ENCODE data around the gene TMEM239.
"Not testable (repeated sequence)": the region's sequence is repeated elsewhere in the genome, so short reads cannot be mapped to it uniquely, and the experiment has no call there.

Gene TMEM239

DNA sequence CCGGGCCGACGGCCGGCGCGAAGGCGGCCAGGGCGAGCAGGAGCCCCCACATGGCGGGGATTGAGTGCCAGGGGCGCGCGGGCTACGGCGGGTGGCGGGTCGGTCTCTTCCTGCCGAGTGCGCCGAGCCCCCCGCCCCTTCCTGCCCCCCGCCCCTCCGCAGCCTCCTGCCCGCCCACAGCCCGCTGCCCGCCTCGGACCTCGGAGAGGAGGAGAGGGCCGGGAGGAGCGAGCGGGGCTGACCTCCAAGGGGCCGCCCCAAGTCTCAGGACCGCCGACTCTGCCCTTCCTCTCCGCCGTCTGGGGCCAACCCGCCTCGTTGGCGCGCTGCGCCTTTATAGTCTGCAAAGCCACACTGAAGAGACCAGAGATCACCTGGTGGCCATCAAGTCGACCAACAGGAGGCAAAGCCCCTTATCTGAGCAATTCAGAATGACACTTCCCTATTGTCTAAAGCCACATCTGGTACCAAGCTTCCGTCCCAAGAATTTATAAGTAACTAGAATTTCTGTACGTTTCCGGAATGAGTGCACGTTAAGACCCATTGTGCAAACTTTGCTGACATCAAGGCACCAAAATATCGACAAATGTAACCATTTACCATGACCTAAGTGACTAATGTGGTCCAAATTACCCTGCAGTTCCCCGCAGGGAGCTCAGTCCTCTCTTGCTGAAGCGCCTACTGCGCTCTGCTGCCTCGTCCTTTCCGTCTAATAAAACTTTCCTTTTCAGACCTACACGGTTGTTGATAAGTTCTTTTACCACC lies 15.5 kb upstream of the TMEM239 start, which contains the start of gene CPXM1:
Gene CPXM1 (minus strand): TSS at position 107 of the 765 bp plus-strand sequence. CDS start 55 bp downstream, at position 52.
- TF ChIP-seq POLR2A (IDR thresholded peaks at IDR 0.05; ENCODE audit: low read depth, low read length) = no peak
- TF ChIP-seq TAF1 (IDR thresholded peaks at IDR 0.05; ENCODE audit: borderline replicate concordance, low read depth, low read length) = no peak
- DNase-seq (ENCODE audit: insufficient read length) (no peak), FAIRE-seq (no peak)

DNA sequence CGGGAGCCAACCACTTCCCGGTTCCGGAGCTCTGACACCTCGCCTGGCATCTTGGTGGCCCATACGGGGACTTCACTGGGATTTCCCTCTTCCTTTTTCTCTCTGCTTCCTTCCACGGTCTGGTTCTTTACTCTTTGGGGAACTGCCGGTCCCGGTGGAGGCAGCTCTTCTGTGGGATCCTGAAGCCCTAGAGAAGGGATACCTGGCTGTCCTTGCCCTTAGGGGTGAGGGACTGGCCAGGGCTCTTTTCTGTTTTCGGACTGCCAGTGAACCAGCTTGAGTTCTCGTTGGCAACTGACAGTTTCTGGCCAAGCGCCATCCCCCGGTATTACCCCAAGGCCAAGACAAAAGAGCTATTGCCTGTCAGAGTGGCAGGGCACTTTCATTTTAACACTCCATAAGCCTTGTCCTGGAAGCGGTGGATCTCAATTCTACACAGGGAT lies 14.9 kb upstream of the TMEM239 start:
- TF ChIP-seq POLR2A (IDR thresholded peaks at IDR 0.05; ENCODE audit: low read depth, low read length) (no peak), TAF1 (IDR thresholded peaks at IDR 0.05; ENCODE audit: borderline replicate concordance, low read depth, low read length) (no peak), POLR2AphosphoS5 (IDR thresholded peaks at IDR 0.05; ENCODE audit: low read depth, low read length) (no peak)
- FAIRE-seq (no peak), DNase-seq (ENCODE audit: insufficient read length) (no peak)

DNA sequence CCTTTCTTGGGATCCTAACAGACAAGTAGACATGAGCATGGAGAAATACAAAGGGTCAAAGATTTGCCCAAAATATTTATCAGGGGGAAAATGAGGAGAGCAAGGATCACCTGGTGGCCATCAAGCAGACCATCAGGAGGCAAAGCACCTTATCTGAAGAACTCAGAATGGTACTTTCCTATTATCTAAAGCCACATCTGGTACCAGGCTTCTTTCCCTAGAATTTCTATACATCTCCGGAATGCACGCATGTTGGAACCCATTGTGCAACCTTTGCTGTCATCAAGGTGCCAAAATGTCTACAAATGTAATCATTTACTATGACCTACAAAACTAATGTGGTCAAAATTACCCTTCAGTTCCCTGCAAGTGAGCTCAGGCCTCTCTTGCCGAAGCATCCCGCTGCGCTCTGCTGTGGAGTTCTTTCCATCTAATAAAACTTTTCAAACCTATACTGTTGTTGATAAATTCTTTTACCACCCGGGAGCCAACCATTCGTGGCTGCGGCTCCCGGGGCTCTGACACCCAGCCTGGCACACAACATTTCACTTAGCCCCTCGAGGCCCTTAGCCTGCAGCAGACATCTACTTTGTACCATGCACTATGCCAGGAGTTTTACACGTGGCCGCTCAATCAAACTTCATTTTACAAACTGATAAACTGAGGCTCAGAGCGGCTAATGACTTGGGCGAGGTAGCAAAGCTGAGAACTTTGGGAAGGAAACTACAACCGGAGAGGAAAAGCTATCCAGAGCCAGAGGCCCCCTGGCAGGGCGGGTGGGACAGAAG lies 11.9 kb upstream of the TMEM239 start:
- DNase-seq (ENCODE audit: insufficient read length) (no peak), FAIRE-seq (no peak)
- TF ChIP-seq POLR2AphosphoS5 (IDR thresholded peaks at IDR 0.05; ENCODE audit: low read depth, low read length) (no peak), TAF1 (IDR thresholded peaks at IDR 0.05; ENCODE audit: borderline replicate concordance, low read depth, low read length) (no peak), POLR2A (IDR thresholded peaks at IDR 0.05; ENCODE audit: low read depth, low read length) (no peak)

DNA sequence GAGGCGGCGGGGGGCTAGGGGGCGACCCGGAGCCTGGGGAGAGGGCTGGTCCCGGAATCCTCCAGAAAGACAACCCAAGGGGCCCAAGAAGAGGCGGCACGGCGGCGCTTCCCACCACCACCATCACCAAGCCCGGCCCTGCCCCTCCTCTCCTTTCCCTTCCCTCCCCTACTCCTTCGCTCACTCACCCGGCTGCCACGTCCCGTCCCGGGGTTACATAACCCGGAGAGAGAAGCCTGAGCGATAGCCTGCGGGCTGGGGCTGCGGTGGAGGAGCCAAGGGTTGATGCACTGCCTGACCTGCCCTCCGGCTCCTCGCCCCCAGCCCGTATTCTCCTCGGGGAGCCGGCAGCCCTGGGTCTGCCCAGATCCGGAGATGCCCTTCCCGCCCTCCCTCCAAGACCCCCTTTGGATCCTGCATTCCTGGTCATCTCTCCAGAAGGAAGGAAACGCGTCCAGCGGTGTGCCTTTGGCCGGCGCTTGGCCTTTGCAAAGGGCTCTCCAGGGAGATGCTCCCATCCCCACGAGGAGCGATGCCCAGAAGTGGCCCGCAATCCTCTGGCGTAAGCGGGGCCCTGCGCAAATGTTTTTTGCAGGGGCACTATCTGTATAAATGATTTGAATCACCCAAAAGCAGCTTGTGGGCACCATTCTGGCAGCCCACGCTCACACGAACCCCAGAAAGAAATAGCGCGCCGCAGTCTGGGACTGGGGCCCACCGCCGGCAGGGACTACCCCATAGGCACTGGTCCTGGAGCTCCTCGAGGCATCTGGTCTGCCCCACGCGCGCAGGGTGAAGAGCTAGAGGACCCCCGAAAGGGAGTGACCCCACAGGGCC lies 11.1 kb upstream of the TMEM239 start:
- no peak for TF ChIP-seq TAF1 (IDR thresholded peaks at IDR 0.05; ENCODE audit: borderline replicate concordance, low read depth, low read length)
- TF ChIP-seq POLR2AphosphoS5 (IDR thresholded peaks at IDR 0.05; ENCODE audit: low read depth, low read length) = no peak
- TF ChIP-seq POLR2A (IDR thresholded peaks at IDR 0.05; ENCODE audit: low read depth, low read length) = no peak
- no peak for DNase-seq (ENCODE audit: insufficient read length)
- no peak for FAIRE-seq

DNA sequence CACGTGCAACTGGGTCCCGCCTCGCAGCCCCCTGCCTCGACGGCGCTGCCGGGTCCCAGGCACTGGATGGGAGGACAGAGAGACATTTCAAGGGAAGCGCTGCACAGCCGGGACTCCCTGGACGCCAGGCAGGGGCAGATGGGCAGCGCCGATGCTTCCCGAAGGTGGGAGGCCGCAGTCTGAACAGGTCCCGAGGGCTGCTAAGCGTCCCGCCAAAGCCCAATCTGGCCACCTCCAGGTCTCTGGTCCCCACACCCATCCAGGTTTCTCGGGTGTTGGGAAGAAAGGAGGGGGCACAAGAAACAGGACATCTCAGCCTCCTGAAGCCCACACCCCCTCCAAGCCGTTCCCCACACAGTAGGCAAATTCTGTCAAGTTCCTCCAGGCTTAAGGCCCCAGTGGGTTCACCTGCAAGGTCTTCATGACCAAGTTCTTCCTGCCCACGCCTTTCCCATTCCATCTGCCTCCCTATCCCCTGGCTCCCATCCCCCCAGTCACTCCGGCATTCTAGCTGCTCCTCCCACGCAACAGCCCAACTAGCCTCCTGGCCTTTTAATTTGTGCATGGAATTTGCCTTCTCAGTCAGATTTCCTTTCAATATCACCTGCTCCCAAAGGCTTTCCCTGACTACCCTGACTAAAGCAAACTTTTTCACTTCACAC lies 10.3 kb upstream of the TMEM239 start:
- TF ChIP-seq POLR2AphosphoS5 (IDR thresholded peaks at IDR 0.05; ENCODE audit: low read depth, low read length) (no peak), TAF1 (IDR thresholded peaks at IDR 0.05; ENCODE audit: borderline replicate concordance, low read depth, low read length) (no peak), POLR2A (IDR thresholded peaks at IDR 0.05; ENCODE audit: low read depth, low read length) (no peak)
- FAIRE-seq (no peak), DNase-seq (ENCODE audit: insufficient read length) (no peak)

DNA sequence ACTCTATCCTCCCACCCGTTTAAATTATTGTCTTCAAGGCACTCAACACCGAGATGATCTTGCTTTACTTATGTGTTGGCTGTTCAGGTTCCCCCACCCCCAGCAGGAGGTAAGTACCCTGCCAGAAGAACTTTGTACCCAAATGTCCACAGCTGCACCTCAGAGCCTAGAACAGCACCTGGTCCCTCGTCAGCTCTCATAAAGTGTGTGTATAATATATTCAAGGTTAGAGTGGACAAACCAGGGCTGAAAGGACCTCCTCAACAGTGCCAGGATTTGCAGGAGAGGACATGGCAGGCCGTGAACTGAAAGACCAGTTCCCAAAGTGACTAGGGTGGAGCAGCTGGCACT lies 9.8 kb upstream of the TMEM239 start:
- no peak for FAIRE-seq
- TF ChIP-seq POLR2AphosphoS5 (IDR thresholded peaks at IDR 0.05; ENCODE audit: low read depth, low read length) = no peak
- no peak for TF ChIP-seq TAF1 (IDR thresholded peaks at IDR 0.05; ENCODE audit: borderline replicate concordance, low read depth, low read length)
- TF ChIP-seq POLR2A (IDR thresholded peaks at IDR 0.05; ENCODE audit: low read depth, low read length) = no peak
- DNase-seq (ENCODE audit: insufficient read length) = no peak

DNA sequence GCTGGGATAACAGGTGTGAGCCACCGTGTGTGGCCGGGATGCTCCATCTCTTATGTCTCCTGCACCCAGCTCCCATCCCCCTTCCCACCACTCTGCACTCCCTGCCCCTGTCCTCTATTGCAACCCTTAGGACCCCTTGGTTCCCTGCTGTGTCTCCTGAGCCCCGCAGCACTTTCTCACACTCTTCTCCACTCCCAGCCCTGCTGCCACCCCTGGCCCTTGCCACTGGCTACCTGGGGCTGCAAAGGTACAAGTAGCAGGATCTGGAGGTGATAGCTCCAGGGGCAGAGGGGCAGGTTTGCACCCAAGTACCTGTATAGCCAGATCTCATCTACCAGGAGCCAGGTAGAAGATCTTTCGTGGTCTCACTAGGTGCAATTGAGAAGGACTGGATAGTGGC lies 9.1 kb upstream of the TMEM239 start:
- TF ChIP-seq TAF1 (IDR thresholded peaks at IDR 0.05; ENCODE audit: borderline replicate concordance, low read depth, low read length) = no peak
- no peak for TF ChIP-seq POLR2A (IDR thresholded peaks at IDR 0.05; ENCODE audit: low read depth, low read length)
- TF ChIP-seq POLR2AphosphoS5 (IDR thresholded peaks at IDR 0.05; ENCODE audit: low read depth, low read length) = no peak
- FAIRE-seq (no peak), DNase-seq (ENCODE audit: insufficient read length) (no peak)

DNA sequence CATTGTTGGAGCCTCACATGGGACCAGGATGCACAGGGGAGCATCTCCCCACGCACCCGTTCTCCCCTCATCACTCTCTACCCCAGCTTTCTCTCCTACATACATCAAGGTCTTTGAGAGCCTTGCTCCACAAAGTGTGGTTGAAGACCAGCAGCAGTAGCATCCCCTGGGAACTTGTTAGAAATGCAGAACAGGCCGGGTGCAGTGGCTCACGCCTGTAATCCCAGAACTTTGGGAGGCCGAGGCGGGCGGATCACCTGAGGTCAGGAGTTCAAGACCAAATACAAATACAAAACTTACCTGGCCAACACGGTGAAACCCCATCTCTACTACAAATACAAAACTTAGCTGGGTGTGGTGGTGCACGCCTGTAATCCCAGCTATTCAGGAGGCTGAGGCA lies 8.2 kb upstream of the TMEM239 start:
- not testable (repeated sequence) for DNase-seq (ENCODE audit: insufficient read length); FAIRE-seq

DNA sequence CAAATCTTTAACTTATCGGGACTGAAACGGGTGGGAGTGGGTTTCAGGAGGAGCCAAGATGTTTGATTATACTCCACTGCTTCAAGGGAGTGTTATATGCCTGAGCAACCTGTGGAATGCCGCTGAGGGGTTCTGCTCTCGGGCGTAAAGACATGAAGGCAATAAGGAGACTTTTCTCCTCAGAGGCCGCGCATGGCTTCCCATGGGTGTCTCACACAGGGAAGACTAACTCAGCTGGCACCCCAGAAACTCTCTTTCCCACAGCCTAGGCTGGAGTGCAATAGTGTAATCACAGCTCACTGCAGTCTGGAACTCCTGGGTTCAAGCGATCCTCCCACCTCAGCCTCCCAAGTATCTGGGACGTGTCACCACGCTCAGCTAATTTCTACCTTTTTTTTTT lies 6.5 kb upstream of the TMEM239 start:
- DNase-seq (ENCODE audit: insufficient read length) = no peak
- no peak for FAIRE-seq
- TF ChIP-seq POLR2AphosphoS5 (IDR thresholded peaks at IDR 0.05; ENCODE audit: low read depth, low read length) (no peak), POLR2A (IDR thresholded peaks at IDR 0.05; ENCODE audit: low read depth, low read length) (no peak), TAF1 (IDR thresholded peaks at IDR 0.05; ENCODE audit: borderline replicate concordance, low read depth, low read length) (no peak)

DNA sequence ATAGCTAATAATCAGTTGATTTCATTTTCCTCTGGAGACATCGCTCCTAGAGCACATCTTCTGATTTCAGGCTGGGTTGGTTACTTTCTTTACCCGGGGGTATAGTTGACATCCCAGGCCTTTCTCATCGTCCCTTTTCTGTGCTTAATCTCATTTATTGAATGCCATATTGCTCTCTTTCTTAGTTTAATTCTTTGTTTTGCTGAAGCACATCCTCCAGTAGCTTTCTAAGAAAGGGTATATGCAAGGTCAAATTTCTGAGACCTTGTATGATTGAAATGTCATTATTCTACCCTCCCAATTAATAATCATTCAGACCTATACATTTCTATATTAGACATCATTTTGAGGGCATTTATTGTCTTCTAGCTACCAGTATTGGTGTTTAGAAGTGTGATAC lies 4.0 kb upstream of the TMEM239 start:
- FAIRE-seq = no peak
- TF ChIP-seq TAF1 (IDR thresholded peaks at IDR 0.05; ENCODE audit: borderline replicate concordance, low read depth, low read length) (no peak), POLR2AphosphoS5 (IDR thresholded peaks at IDR 0.05; ENCODE audit: low read depth, low read length) (no peak), POLR2A (IDR thresholded peaks at IDR 0.05; ENCODE audit: low read depth, low read length) (no peak)

DNA sequence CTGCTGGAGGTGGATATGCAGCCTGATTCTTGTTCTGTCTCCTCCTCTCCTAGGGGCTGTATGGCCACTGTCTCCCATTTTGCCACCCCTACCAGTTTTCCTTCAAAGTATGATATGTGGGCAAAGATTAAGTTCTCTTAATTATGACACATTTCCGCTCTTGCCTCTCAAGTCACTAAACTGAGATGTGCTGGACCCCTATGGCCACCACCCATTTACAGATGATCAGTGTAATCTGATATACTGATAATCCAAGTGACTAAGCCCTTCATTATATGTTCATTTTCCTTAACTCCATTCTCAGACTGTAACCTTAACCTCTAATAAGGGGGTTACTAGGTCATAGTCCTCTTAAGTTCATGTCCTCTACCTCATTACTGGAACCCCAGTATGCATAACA lies 2.1 kb upstream of the TMEM239 start:
- no peak for TF ChIP-seq POLR2AphosphoS5 (IDR thresholded peaks at IDR 0.05; ENCODE audit: low read depth, low read length)
- no peak for TF ChIP-seq TAF1 (IDR thresholded peaks at IDR 0.05; ENCODE audit: borderline replicate concordance, low read depth, low read length)
- TF ChIP-seq POLR2A (IDR thresholded peaks at IDR 0.05; ENCODE audit: low read depth, low read length) = no peak
- no peak for FAIRE-seq
- DNase-seq (ENCODE audit: insufficient read length) = no peak

More for the DNA sequence above, 4.0 kb upstream of the TMEM239 start:
- DNase-seq (ENCODE audit: insufficient read length) = no peak
